ENCODE measurements around the gene ARID1B.

- TF ChIP-seq ZNF510 (tag by site-specific recombination; IDR thresholded peaks at IDR 0.05; ENCODE audit: insufficient replicate concordance), result no peak
- TF ChIP-seq ZFP41 (tag by site-specific recombination; IDR thresholded peaks at IDR 0.05; ENCODE audit: borderline replicate concordance), result no peak
- TF ChIP-seq, protein P1, sequence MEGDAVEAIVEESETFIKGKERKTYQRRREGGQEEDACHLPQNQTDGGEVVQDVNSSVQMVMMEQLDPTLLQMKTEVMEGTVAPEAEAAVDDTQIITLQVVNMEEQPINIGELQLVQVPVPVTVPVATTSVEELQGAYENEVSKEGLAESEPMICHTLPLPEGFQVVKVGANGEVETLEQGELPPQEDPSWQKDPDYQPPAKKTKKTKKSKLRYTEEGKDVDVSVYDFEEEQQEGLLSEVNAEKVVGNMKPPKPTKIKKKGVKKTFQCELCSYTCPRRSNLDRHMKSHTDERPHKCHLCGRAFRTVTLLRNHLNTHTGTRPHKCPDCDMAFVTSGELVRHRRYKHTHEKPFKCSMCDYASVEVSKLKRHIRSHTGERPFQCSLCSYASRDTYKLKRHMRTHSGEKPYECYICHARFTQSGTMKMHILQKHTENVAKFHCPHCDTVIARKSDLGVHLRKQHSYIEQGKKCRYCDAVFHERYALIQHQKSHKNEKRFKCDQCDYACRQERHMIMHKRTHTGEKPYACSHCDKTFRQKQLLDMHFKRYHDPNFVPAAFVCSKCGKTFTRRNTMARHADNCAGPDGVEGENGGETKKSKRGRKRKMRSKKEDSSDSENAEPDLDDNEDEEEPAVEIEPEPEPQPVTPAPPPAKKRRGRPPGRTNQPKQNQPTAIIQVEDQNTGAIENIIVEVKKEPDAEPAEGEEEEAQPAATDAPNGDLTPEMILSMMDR (tag by site-specific recombination; IDR thresholded peaks at IDR 0.05), result no peak
- TF ChIP-seq ZNF37A (tag by site-specific recombination; IDR thresholded peaks at IDR 0.05), result no peak
- TF ChIP-seq ZNF10 (tag by site-specific recombination; IDR thresholded peaks at IDR 0.05), result no peak
- no peak for TF ChIP-seq ZNF174 (tag by site-specific recombination; IDR thresholded peaks at IDR 0.05)
- no peak for TF ChIP-seq GLI4 (tag by site-specific recombination; IDR thresholded peaks at IDR 0.05)
- no peak for TF ChIP-seq ZNF623 (tag by site-specific recombination; IDR thresholded peaks at IDR 0.05)
- TF ChIP-seq ZSCAN5A (tag by site-specific recombination; IDR thresholded peaks at IDR 0.05), result no peak
- no peak for TF ChIP-seq TCF7L2 (IDR thresholded peaks at IDR 0.05; ENCODE audit: borderline replicate concordance, low read depth, low read length)
These were observed 129.3 kb downstream of the ARID1B start for GRCh38 chr6:156906451-156906850.

Measured in HEK293 (cell line).